BLaER1 (cell line): Measurements from ENCODE around the gene LRCH1.

Experiments
- H3K27ac ChIP-seq: shearing (Covaris generic); formaldehyde crosslinking; 2 replicates; pipeline ENCODE4 v1.8.1; 2022
- H3K27me3 ChIP-seq: shearing (Covaris generic); formaldehyde crosslinking; 2 replicates; pipeline ENCODE4 v1.8.1; 2022
- H3K36me3 ChIP-seq: shearing (Covaris generic); formaldehyde crosslinking; 2 replicates; pipeline ENCODE4 v1.8.1; 2022
- H3K4me1 ChIP-seq: shearing (Covaris generic); formaldehyde crosslinking; 2 replicates; pipeline ENCODE4 v1.8.1; 2022
- H3K4me2 ChIP-seq: shearing (Covaris generic); formaldehyde crosslinking; 2 replicates; pipeline ENCODE4 v1.8.1; 2022
- H3K4me3 ChIP-seq: shearing (Covaris generic); formaldehyde crosslinking; 2 replicates; pipeline ENCODE4 v1.8.1; 2022
- H3K9ac ChIP-seq: shearing (Covaris generic); formaldehyde crosslinking; 2 replicates; pipeline ENCODE4 v1.8.1; 2022
- H3K9me3 ChIP-seq: shearing (Covaris generic); formaldehyde crosslinking; 2 replicates; pipeline ENCODE4 v1.8.1; 2022
- H4K20me1 ChIP-seq: shearing (Covaris generic); formaldehyde crosslinking; 2 replicates; pipeline ENCODE4 v1.8.1; 2022
- Cebpa-rat ChIP-seq: shearing (Covaris generic); IDR thresholded peaks from 2 replicates; pipeline ENCODE4 v1.8.1; 2022

LRCH1 gene

DNA sequence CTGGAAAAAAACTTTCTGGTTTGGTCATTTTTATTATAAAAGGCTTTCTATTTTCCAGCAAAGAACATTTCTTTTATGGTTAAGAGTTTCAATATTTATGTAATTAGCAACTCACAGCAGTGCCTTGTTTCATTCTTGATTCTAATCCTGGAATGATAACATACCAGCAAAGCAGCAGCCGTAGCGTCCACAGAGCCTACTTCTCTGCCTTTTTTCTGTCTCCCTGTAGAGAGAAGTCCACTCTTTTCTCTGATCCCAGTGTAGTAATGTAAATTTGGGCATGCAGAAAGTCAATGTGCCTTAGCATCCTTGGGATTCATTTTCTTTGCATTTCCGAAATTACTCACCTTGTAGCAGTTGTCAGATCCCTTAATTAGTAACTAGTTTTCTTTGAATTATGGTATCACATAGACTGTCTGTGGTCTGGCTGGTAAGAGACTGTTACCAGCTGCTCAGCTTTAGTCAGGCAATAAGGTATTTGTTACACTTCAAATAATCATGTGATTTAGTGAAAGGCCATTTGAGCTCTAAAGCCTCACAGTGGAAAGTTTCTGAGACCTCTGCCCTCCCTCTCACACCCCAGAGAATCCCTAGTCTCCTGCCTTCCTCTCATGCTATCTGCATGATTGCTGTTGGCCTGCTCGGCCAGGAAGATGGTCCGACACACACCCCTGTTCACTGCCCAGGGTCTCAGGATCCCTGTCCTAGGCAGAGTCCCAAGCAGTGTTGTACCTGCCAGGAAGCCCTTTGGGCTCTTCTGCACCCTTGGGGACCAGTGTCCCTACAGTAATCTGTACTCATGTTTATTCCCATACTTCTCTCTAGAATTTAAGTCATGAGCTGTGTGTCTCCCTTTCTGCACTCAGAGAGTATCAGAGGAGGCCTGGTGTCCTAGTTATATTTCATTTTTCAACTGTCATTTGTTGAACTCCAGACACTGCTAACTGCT is 86.3 kb downstream of the LRCH1 start:
- Histone ChIP-seq H3K36me3 (peaks cover 2% of the 10 kb centered on the region; the same call in 1 of the 2 replicates), H3K4me1 (peaks cover 37% of the 10 kb centered on the region), H4K20me1 (peaks cover 96% of the 10 kb centered on the region), H3K4me2 (no peak overlapping the region), H3K27me3 (no peaks in the 10 kb centered on the region), H3K4me3 (no peak overlapping the region), H3K9ac (no peak overlapping the region), H3K9me3 (0 out of 2 replicates have a peak, but pooled peaks cover 3% of the 10 kb centered on the region), H3K27ac (no peak overlapping the region)
- TF ChIP-seq Cebpa-rat = no peak

DNA sequence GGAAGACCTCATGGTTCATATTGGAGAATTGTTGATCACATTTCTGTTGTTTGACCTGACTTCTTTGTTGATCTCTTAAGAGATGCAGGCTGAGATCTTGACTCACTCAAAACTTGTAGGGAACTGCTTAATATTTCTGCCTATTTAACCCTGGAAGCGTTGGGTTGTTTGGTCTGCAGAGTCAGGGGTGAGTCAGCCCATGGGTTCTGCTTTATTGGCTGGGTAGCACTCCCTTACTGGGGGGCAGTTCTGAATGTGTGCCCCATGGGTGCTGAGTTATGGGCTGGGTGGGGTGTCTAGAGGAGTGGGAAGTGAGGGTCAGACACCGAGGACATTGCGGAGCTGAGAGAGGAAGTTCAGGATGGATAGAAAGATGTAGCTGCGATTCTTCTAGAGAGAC is 87.9 kb downstream of the LRCH1 start:
- Histone ChIP-seq H3K9me3 (no peaks in the 10 kb centered on the region), H3K4me3 (no peak overlapping the region), H3K9ac (no peak overlapping the region), H3K27me3 (no peaks in the 10 kb centered on the region), H4K20me1 (peaks cover 98% of the 10 kb centered on the region), H3K4me1 (peaks cover 37% of the 10 kb centered on the region), H3K27ac (no peak overlapping the region), H3K4me2 (peak overlapping the region; percentile 63), H3K36me3 (no peaks in the 10 kb centered on the region)
- TF ChIP-seq Cebpa-rat = no peak

DNA sequence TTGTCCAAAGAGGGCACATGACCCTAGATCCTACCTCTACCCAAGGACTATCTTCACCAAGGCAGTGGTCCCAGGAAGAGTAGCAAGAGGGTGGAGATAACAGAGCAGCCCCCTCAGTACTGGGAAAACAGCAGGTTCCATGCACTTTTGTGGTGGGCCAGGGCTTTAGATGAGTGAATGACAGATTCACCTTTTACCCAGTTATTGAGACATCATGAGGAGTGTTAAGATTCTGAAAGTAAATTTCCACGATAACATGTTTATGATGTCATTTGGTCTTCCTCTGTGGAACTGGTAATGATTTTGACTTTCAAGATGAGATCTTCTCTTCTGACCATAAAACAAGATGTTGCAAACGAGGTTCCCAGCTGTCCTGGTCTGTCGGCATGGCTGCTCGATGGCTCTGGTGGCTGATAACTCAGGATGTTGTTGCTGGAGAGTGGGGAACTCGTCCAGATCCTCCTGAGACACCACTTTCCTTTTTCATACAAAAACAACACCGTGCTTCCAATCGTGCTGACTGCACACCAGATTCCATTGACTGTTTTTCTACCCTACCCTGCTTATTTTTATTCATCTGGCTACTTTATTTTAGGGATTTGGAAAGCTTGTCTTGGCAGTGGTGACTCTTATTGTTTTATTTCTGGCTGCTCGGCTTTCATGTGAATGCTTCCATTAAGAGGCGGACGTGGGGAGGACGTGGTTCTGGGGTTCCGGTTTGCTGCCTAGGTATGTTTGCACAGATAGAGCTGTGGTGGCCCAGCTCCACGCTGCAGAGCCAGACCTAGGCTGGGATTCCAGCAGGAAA is 88.5 kb downstream of the LRCH1 start:
- no peaks in the 10 kb centered on the region for H3K36me3 ChIP-seq
- H3K4me1 ChIP-seq = peaks cover 37% of the 10 kb centered on the region
- H3K4me2 ChIP-seq = peak overlapping the region; percentile 63
- H3K4me3 ChIP-seq = no peak overlapping the region
- no peaks in the 10 kb centered on the region for H3K9me3 ChIP-seq
- peaks cover 98% of the 10 kb centered on the region for H4K20me1 ChIP-seq
- no peak overlapping the region for H3K9ac ChIP-seq
- no peak overlapping the region for H3K27ac ChIP-seq
- TF ChIP-seq Cebpa-rat = no peak
- no peaks in the 10 kb centered on the region for H3K27me3 ChIP-seq

DNA sequence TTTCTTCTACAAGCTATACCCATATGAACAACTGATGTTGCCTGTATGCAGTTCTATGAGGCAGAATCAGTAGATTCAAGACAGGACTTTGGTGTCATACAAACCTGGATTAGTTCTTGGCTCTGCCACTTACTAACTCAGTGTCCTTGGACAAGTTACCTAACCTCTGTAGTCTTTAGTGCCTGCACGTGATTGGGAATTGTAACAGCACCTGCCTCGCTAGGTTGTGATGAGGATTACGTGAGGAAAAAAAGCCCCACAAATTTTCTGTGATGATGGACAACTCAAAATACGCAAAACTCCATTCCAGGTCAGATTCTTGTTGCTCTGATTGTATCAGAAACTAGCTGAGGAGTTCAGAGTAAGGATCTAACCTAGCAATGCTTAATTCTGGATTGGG is 89.3 kb downstream of the LRCH1 start:
- Histone ChIP-seq H3K36me3 (no peaks in the 10 kb centered on the region), H4K20me1 (peaks cover 98% of the 10 kb centered on the region), H3K4me3 (no peak overlapping the region), H3K9ac (no peak overlapping the region), H3K4me2 (peak overlapping the region; percentile 63; the same call in 1 of the 2 replicates), H3K27me3 (no peaks in the 10 kb centered on the region), H3K27ac (no peak overlapping the region), H3K9me3 (no peaks in the 10 kb centered on the region), H3K4me1 (peaks cover 39% of the 10 kb centered on the region)
- TF ChIP-seq Cebpa-rat = no peak

DNA sequence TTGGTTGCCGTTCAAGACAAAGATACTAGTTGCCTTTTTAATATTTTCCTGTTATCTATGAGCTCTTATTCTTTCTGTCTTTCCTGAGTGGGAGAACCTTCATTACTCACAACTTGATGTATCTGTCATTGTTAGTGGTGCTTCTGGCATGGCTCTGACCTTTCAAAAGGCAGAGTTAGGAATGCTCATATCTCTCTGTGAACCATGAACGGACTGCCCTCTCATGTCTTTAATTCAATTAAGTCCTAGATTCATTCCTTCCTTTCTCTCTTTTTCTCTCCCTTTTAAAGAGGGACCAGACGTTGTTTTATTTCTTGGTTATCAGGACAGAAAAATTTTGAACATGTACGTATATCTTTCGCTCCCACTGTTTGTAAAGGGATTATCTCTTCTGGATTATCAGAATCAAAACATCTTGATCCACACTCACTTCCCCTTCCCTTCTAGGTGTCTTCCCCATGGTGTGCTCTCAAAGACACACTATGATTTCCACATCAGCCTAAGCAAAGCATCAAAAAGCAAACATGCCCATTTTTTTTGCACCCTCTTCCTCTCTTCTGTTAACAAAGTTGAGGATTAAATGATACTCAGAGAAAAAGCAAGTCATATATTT is 90.3 kb downstream of the LRCH1 start:
- Histone ChIP-seq H3K4me2 (no peak overlapping the region), H3K27ac (no peak overlapping the region), H3K36me3 (no peaks in the 10 kb centered on the region), H3K9ac (no peak overlapping the region), H3K4me3 (no peak overlapping the region), H3K27me3 (no peaks in the 10 kb centered on the region), H3K4me1 (peaks cover 49% of the 10 kb centered on the region), H4K20me1 (peaks cover 98% of the 10 kb centered on the region), H3K9me3 (no peaks in the 10 kb centered on the region)
- no peak for TF ChIP-seq Cebpa-rat

DNA sequence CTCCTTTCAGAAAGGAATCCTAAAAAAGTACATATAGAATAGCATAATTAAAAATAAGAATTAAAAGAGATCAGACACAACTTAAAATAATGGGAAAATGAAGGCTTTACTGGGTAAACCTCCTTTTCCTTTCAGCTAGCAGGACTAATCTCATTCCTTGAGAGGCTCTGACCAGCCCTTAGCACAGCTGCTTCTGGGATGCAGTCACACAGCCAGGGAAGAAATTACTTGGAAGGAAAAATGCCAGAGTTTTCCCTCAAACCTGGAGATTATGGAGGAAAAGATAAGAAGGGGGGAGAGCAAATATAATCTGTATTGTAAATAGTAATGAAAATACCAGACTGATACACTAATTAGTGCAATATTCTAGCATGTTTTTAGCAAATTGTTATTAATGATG is 91.8 kb downstream of the LRCH1 start:
- no peaks in the 10 kb centered on the region for H3K36me3 ChIP-seq
- no peaks in the 10 kb centered on the region for H3K9me3 ChIP-seq
- H3K4me2 ChIP-seq = no peak overlapping the region
- no peak for TF ChIP-seq Cebpa-rat
- H4K20me1 ChIP-seq = peaks cover 98% of the 10 kb centered on the region
- peaks cover 42% of the 10 kb centered on the region for H3K4me1 ChIP-seq
- H3K4me3 ChIP-seq = no peak overlapping the region
- no peaks in the 10 kb centered on the region for H3K27me3 ChIP-seq
- no peak overlapping the region for H3K9ac ChIP-seq
- H3K27ac ChIP-seq = no peak overlapping the region

DNA sequence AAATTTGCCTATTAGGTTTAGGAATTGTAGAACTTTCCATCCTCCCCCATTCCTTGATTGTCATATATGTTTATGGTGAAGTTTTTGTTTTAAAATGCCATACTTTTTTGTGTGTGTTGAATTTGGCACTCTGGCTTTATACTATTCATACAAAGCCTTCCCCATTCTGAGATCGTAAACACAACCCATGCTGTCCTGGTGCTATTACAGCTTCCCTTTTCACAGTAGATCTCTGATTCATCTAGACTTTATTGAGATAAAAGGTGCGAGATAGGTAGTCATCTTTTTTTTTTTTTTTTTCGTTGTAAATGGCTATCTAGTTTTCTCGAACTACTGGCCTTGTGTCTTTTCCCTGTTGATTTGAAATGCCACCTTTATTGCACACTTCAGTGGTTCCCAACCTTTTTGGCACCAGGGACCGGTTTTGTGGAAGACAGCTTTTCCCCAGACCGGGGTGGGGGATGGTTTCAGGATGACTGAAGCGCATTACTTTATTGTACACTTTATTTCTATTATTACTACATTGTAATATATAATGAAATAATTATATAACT is 94.6 kb downstream of the LRCH1 start:
- Histone ChIP-seq H3K27me3 (no peaks in the 10 kb centered on the region), H3K4me1 (peaks cover 19% of the 10 kb centered on the region), H3K4me3 (no peak overlapping the region), H3K36me3 (peaks cover 15% of the 10 kb centered on the region), H4K20me1 (peaks cover 75% of the 10 kb centered on the region), H3K9ac (no peak overlapping the region), H3K9me3 (peaks cover 7% of the 10 kb centered on the region; the same call in 1 of the 2 replicates), H3K4me2 (peak overlapping the region; percentile 29), H3K27ac (no peak overlapping the region)
- TF ChIP-seq Cebpa-rat = no peak

DNA sequence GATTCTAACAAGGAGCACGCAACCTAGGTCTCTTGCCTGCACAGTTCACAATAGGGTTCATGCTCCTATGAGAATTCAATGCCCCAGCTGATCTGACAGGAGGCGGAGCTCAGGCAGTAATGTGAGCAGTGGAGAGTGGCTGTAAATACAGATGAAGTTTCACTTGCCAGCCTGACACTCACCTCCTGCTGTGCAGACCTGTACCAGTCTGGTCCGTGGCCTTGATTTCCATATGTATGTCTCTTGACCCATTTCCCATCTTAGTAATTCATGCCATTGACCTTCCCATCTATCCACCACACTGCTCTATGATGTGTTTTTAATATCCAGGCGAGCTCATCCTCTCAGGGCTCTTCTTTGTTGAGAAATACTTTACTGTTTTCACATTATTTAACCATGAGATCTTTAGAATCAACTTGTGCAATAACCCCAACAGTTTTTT is 95.2 kb downstream of the LRCH1 start:
- Histone ChIP-seq H3K4me3 (no peak overlapping the region), H3K9me3 (peaks cover 7% of the 10 kb centered on the region; the same call in 1 of the 2 replicates), H3K27me3 (no peaks in the 10 kb centered on the region), H3K4me1 (peaks cover 19% of the 10 kb centered on the region), H3K9ac (no peak overlapping the region), H4K20me1 (peaks cover 69% of the 10 kb centered on the region), H3K4me2 (peak overlapping the region; percentile 29), H3K27ac (no peak overlapping the region), H3K36me3 (peaks cover 21% of the 10 kb centered on the region)
- TF ChIP-seq Cebpa-rat = no peak

DNA sequence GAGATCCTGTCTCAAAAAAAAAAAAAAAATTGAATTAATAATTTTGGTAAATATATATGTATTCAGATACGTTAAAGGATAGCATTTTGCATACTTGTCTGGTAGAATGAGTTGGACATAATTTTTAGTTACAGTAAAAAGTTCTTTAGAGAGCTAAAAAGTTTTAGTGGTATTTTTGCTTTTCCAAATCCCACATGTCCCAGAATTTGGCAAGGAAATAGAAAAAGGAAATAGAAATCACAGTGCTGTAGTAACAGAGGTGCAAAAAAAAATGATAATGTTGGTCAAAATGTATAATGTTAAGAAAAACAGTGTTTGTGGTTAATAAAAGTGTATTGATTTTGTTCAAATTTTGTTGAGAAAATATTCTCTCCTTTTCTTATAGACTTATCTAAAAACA is 96.8 kb downstream of the LRCH1 start:
- peaks cover 54% of the 10 kb centered on the region for H4K20me1 ChIP-seq

More for the DNA sequence above, 96.8 kb downstream of the LRCH1 start:
- H3K27me3 ChIP-seq = no peaks in the 10 kb centered on the region
- H3K4me1 ChIP-seq = peaks cover 17% of the 10 kb centered on the region
- no peak for TF ChIP-seq Cebpa-rat
- H3K9ac ChIP-seq = no peak overlapping the region
- H3K9me3 ChIP-seq = peaks cover 7% of the 10 kb centered on the region; the same call in 1 of the 2 replicates
- H3K36me3 ChIP-seq = peaks cover 31% of the 10 kb centered on the region
- no peak overlapping the region for H3K4me3 ChIP-seq
- no peak overlapping the region for H3K27ac ChIP-seq
- no peak overlapping the region for H3K4me2 ChIP-seq
